ENCODE data around the gene ABI3BP.

DNA sequence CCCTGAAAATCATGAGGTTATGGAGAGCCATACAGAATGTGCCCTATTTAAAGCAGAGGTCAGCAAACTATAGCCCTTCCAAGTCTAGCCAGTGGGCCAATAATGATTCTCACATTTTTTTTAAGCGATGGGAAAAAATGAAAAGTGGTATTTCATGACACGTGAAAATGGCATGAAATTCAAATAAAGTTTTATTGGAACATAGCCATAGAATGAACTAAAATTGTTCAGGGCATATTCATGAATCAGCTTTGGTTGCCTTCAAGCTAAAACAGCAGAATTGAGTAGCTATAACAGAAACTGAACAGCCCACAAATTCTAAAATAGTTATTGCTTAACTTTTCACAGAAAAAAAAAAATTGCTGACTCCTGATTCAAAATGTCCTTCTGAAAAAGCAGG, 179.4 kb downstream of the ABI3BP start:
- no peak for TF ChIP-seq EZH2phosphoT487 (IDR thresholded peaks at IDR 0.05; ENCODE audit: low read length)
- TF ChIP-seq, protein P1, sequence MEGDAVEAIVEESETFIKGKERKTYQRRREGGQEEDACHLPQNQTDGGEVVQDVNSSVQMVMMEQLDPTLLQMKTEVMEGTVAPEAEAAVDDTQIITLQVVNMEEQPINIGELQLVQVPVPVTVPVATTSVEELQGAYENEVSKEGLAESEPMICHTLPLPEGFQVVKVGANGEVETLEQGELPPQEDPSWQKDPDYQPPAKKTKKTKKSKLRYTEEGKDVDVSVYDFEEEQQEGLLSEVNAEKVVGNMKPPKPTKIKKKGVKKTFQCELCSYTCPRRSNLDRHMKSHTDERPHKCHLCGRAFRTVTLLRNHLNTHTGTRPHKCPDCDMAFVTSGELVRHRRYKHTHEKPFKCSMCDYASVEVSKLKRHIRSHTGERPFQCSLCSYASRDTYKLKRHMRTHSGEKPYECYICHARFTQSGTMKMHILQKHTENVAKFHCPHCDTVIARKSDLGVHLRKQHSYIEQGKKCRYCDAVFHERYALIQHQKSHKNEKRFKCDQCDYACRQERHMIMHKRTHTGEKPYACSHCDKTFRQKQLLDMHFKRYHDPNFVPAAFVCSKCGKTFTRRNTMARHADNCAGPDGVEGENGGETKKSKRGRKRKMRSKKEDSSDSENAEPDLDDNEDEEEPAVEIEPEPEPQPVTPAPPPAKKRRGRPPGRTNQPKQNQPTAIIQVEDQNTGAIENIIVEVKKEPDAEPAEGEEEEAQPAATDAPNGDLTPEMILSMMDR (IDR thresholded peaks at IDR 0.05; ENCODE audit: low read length) = no peak
- TF ChIP-seq EZH2 (optimal IDR thresholded peaks at IDR 0.05; ENCODE audit: low read depth, low read length) = no peak

Measured in MM.1S (cell line).